Left kidney (tissue), 1 donor: Measurements from ENCODE around the gene RARRES1. TPM values are rescaled to one million over a fixed set of nuclear protein-coding genes. Genes with fewer than 3 reads are reported as not detected.

Experiments used
- polyA plus RNA-seq: library from polyadenylated mRNA; unstranded; fragments of 120-200 nt; gene quantifications from one replicate; pipeline ENCODE4 v1.2.1, GENCODE V29; 2013; ENCODE audit not compliant: insufficient read length

RARRES1 gene
- polyA plus RNA-seq, 1 donor = 12.6 TPM

Other genes starting within 250 kb of the RARRES1 start
- gene MLF1, start 161.3 kb downstream of the RARRES1 start, polyA plus RNA-seq = 62.9 TPM
- gene GFM1, start 87.9 kb downstream of the RARRES1 start, polyA plus RNA-seq = 51.7 TPM
- 32.5 TPM for gene LXN, start 59.8 kb downstream of the RARRES1 start, polyA plus RNA-seq
- gene MFSD1, start 69.6 kb upstream of the RARRES1 start, polyA plus RNA-seq = 59.0 TPM